ENCODE data around the gene SH3TC1. TPM values are rescaled to one million over a fixed set of nuclear protein-coding genes. Genes with fewer than 3 reads are reported as not detected.

The SH3TC1 gene
- total RNA-seq, 1 donor from 2014 or later = 12.5 TPM

DNA sequence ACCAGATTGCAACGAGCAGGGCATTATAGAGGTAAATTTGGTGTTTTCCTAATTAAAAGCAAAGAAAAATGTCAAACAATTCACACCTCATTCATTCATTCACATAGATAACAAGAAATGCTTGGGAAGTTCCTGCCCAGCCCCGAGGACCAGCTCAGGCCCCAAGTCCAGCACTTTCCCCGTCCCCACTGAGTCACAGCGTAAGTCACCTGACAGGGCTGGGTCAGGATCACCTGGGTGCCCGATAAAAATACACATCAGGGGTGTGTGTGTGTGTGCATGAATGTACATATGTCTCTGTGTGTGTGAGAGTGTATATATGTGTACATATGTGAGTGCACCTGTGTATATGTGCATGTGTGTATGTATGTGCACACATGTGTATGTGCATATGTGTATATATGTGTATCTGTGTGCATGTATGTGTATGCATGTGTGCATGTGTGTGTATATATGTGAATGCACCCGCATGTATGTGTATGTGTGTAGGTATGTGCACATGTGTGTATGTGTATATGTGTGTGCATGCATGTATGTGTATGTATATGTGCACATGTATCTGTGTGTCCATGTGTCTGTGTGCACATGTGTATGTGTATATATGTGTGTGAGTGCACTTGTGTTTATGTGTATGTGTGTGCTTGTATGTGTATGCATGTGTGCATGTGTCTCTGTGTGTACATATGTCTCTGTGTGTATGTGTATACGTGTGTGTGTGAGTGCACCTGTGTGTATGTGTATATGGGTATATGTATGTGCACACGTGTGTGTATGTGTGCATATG lies 18.6 kb upstream of the SH3TC1 start:
- no peak overlapping the region for H3K4me3 Mint-ChIP-seq (ENCODE audit: low read depth)
- H3K27ac Mint-ChIP-seq = peak overlapping the region; percentile 76
- H3K27me3 Mint-ChIP-seq = peaks cover 2% of the 10 kb centered on the region
- H3K9me3 Mint-ChIP-seq (ENCODE audit: low read depth) = no peaks in the 10 kb centered on the region
- no peak for DNase-seq (ENCODE audit: low spot score, unreplicated experiment)
- TF ChIP-seq, protein P1, sequence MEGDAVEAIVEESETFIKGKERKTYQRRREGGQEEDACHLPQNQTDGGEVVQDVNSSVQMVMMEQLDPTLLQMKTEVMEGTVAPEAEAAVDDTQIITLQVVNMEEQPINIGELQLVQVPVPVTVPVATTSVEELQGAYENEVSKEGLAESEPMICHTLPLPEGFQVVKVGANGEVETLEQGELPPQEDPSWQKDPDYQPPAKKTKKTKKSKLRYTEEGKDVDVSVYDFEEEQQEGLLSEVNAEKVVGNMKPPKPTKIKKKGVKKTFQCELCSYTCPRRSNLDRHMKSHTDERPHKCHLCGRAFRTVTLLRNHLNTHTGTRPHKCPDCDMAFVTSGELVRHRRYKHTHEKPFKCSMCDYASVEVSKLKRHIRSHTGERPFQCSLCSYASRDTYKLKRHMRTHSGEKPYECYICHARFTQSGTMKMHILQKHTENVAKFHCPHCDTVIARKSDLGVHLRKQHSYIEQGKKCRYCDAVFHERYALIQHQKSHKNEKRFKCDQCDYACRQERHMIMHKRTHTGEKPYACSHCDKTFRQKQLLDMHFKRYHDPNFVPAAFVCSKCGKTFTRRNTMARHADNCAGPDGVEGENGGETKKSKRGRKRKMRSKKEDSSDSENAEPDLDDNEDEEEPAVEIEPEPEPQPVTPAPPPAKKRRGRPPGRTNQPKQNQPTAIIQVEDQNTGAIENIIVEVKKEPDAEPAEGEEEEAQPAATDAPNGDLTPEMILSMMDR (IDR thresholded peaks at IDR 0.05; ENCODE audit: unreplicated experiment) = no peak
- no peaks in the 10 kb centered on the region for H3K36me3 Mint-ChIP-seq (ENCODE audit: insufficient read depth)
- peaks cover 10% of the 10 kb centered on the region for H3K4me1 Mint-ChIP-seq (ENCODE audit: low read depth)

DNA sequence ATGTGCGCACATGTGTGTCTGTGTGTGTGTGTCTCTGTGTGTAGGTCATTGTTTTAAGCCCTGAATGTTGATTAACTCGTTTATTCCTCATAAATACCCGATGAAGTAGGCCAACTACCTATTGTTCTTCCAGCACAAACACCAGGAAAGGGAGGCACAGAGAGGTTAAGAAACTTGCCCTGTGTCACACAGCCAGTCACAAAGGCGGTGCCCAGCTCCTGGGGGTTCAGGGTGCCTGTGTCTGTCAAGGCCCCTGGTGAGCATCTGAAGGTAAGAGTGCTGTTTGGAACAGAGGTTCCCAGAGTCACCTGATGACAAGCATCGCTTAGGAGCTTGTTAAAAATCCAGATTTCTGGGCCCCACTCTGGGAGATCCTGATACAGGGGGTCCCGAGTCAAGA lies 18.0 kb upstream of the SH3TC1 start:
- H3K27ac Mint-ChIP-seq = peak overlapping the region; percentile 76
- H3K27me3 Mint-ChIP-seq = peaks cover 2% of the 10 kb centered on the region
- TF ChIP-seq, protein P1 (IDR thresholded peaks at IDR 0.05; ENCODE audit: unreplicated experiment) = no peak
- no peak overlapping the region for H3K4me3 Mint-ChIP-seq (ENCODE audit: low read depth)
- H3K36me3 Mint-ChIP-seq (ENCODE audit: insufficient read depth) = no peaks in the 10 kb centered on the region
- no peaks in the 10 kb centered on the region for H3K9me3 Mint-ChIP-seq (ENCODE audit: low read depth)
- peaks cover 10% of the 10 kb centered on the region for H3K4me1 Mint-ChIP-seq (ENCODE audit: low read depth)
- DNase-seq (ENCODE audit: low spot score, unreplicated experiment) = no peak

DNA sequence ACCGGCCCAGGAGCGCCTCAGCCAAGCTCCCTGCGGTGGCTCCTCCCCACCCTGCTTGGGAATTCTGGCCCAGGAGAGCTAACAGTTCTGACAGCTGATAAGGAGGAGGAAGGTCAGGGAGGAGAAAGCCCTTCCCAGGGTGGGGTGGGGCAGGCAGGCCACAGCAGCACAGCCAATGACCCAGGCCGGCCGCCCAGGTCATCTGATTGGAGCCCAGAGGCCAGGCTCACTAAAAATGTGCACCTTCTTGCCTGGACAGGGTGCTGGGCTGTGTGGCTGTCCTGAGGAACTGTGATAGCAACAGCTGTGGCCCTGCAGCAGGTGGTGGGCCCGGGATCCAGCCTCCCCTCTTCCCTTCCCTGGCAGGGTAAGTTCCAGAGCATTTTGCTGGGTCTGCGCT lies 17.2 kb upstream of the SH3TC1 start:
- H3K9me3 Mint-ChIP-seq (ENCODE audit: low read depth) = no peaks in the 10 kb centered on the region
- no peak for DNase-seq (ENCODE audit: low spot score, unreplicated experiment)
- H3K4me3 Mint-ChIP-seq (ENCODE audit: low read depth) = no peak overlapping the region
- TF ChIP-seq, protein P1 (IDR thresholded peaks at IDR 0.05; ENCODE audit: unreplicated experiment) = no peak
- no peak overlapping the region for H3K27ac Mint-ChIP-seq
- H3K36me3 Mint-ChIP-seq (ENCODE audit: insufficient read depth) = no peaks in the 10 kb centered on the region
- H3K27me3 Mint-ChIP-seq = peaks cover under 1% of the 10 kb centered on the region
- H3K4me1 Mint-ChIP-seq (ENCODE audit: low read depth) = peaks cover 9% of the 10 kb centered on the region

DNA sequence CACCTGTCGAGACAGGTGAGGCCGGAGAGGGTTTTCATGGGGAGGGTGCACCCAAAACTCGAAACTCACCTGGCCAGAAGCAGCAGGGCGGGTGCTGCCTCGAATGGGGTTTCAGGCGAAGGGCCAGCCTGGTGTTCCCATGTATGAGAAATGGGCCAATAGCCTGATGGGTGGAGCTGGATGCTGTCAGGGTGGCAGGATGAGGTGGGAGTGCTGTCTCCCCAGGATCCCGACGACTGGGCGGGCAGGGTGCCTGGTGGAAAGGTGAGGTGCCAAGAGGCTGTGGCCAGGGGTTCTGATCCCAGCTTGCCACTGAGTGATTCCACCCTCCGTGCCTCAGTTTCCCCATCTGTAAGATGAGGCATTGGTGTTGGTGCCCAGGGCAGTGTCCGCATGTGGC lies 16.8 kb upstream of the SH3TC1 start:
- Mint-ChIP-seq H3K9me3 (ENCODE audit: low read depth) (no peaks in the 10 kb centered on the region), H3K27me3 (no peaks in the 10 kb centered on the region), H3K4me3 (ENCODE audit: low read depth) (no peak overlapping the region), H3K27ac (no peak overlapping the region), H3K4me1 (ENCODE audit: low read depth) (peaks cover 8% of the 10 kb centered on the region), H3K36me3 (ENCODE audit: insufficient read depth) (no peaks in the 10 kb centered on the region)
- no peak for DNase-seq (ENCODE audit: low spot score, unreplicated experiment)
- TF ChIP-seq, protein P1 (IDR thresholded peaks at IDR 0.05; ENCODE audit: unreplicated experiment) = no peak

DNA sequence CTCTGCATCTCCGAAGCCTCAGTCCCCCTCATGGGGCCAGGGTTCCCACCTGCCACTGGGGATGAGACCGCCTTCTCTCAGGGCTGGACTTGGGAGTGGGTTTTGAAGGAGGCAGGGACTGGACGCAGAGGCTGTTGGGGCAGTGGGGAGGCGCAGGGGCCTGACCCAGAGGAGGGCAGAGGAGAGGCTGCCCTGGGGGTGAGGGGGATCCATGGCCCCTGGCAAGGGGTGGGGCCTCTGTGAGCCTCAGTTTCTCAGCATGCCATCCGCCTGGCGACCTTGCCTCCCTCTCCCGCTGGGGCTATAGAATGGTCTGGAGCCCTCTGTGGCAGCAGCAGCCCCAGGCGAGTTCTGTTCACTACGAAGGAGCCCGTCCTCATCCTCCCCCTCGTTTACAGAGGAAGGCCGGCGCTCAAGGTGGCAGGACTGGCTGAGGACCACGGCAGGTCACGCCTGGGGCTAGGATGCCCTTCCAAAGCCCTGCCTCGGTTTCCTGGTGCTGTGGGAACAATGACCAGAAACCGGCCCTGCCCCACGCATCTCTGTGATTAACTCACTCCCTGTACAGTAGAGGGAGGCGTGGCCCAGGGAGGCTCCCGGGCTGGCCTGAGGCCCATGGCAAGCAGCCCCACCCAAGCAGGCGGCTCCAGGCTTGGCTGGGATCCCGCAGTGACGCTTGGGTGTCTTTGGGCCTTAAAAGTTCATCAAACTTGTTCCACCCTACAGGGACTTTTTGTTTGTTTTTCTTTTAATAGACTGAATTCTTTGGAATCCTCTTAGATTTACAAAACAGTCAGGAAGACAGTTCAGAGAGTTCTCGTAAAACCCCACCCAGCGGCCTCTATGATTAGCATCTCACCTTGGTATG lies 16.0 kb upstream of the SH3TC1 start:
- Mint-ChIP-seq H3K27ac (no peak overlapping the region), H3K27me3 (no peaks in the 10 kb centered on the region), H3K36me3 (ENCODE audit: insufficient read depth) (no peaks in the 10 kb centered on the region), H3K9me3 (ENCODE audit: low read depth) (no peaks in the 10 kb centered on the region), H3K4me3 (ENCODE audit: low read depth) (no peak overlapping the region), H3K4me1 (ENCODE audit: low read depth) (peaks cover 11% of the 10 kb centered on the region)
- TF ChIP-seq, protein P1 (IDR thresholded peaks at IDR 0.05; ENCODE audit: unreplicated experiment) = no peak
- no peak for DNase-seq (ENCODE audit: low spot score, unreplicated experiment)
